ENCODE results near the gene GRB2. TPM values are rescaled to one million over a fixed set of nuclear protein-coding genes. Genes with fewer than 3 reads are reported as not detected.
"Not testable (repeated sequence)": the region's sequence is repeated elsewhere in the genome, so short reads cannot be mapped to it uniquely, and the experiment has no call there.

GRB2 gene
- total and polyA plus RNA-seq, 7 donors = 39.5 to 71.6 (median 65.0) TPM

GRCh38 chr17:75370286-75370915, 35.1 kb downstream of the GRB2 start:
- WGBS, 3 donors = 28 to 41% (median 30%) methylated on average over 8 of the region's 8 CpGs
- Histone ChIP-seq H3K27ac (peak overlapping the region; percentile 68), H3K27me3 (ENCODE audit: insufficient read depth in 3 of 3, low read length in 2 of 3) (no peaks in the 10 kb centered on the region), H3K9me3 (no peaks in the 10 kb centered on the region), H3K4me1 (peaks cover 59% of the 10 kb centered on the region), H3K36me3 (ENCODE audit: insufficient read depth in 1 of 2, low read depth in 1 of 2) (peaks cover 0 to 8% of the 10 kb centered on the region in 2 donors), H3K4me3 (no peak overlapping the region)
- ATAC-seq (peak; percentile 94 to 97 (median 94)), DNase-seq (peak; percentile 41 to 84)
- intact Hi-C loops (cut with DNase I) = loop anchor here in 1 of 2 donors (2.0 kb wide), 1 partner anchor 20 kb away; no protein-coding TSS in a partner anchor
- TF ChIP-seq, protein P1, sequence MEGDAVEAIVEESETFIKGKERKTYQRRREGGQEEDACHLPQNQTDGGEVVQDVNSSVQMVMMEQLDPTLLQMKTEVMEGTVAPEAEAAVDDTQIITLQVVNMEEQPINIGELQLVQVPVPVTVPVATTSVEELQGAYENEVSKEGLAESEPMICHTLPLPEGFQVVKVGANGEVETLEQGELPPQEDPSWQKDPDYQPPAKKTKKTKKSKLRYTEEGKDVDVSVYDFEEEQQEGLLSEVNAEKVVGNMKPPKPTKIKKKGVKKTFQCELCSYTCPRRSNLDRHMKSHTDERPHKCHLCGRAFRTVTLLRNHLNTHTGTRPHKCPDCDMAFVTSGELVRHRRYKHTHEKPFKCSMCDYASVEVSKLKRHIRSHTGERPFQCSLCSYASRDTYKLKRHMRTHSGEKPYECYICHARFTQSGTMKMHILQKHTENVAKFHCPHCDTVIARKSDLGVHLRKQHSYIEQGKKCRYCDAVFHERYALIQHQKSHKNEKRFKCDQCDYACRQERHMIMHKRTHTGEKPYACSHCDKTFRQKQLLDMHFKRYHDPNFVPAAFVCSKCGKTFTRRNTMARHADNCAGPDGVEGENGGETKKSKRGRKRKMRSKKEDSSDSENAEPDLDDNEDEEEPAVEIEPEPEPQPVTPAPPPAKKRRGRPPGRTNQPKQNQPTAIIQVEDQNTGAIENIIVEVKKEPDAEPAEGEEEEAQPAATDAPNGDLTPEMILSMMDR (IDR thresholded peaks at IDR 0.05) = no peak

DNA sequence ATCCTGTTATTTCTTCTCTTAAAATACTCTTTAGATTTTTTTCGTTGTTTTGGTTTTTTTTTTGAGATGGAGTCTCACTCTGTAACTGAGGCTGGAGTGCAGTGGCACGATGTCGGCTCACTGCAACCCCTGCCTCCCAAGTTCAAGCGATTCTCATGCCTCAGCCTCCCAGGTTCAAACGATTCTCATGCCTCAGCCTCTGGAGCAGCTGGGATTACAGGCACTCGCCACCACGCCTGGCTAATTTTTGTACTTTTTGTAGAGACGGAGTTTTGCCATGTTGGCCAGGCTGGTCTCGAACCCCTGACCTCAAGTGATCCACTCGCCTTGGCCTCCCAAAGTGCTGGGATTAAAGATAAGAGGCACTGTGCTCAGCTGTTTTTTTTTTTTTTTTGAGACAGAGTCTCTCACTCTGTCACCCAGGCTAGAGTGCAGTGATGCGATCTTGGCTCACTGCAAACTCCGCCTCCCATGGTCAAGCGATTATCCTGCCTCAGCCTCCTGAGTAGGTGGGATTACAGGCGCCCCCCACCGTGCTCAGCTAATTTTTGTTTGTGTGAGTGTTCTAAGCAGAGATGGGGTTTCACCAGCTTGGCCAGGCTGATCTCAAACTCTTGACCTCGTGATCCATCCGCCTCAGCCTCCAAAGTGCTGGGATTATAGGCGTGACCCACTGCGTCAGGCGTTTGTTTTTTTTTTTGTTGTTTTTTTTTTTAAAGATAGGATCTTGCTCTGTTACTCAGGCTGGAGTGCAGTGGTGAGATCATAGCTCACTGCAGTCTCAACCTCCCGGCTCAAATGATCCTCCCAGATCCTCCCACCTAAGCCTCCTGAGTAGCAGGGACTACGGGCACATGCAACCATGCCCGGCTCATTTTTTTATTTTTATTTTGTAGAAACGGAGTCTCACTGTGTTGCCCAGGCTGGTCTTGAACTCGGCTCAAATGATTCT, 37.4 kb downstream of the GRB2 start:
- H3K36me3 ChIP-seq (ENCODE audit: insufficient read depth in 1 of 2, low read depth in 1 of 2); intact Hi-C loops (cut with DNase I); DNase-seq; H3K27me3 ChIP-seq (ENCODE audit: insufficient read depth in 3 of 3, low read length in 2 of 3); H3K4me3 ChIP-seq; H3K9me3 ChIP-seq; ATAC-seq; H3K27ac ChIP-seq: not testable (repeated sequence)
- 68 to 81% (median 78%) methylated on average over 25 of the region's 25 CpGs for WGBS, 3 donors
- H3K4me1 ChIP-seq = peaks cover 80% of the 10 kb centered on the region

GRCh38 chr17:75367312-75367711, 38.2 kb downstream of the GRB2 start:
- WGBS, 3 donors = 83 to 100% (median 91%) methylated on average over 1 of the region's 1 CpG
- no peak overlapping the region for H3K4me3 ChIP-seq
- DNase-seq (no peak), ATAC-seq (no peak)
- H3K36me3 ChIP-seq (ENCODE audit: insufficient read depth in 1 of 2, low read depth in 1 of 2) = no peaks in the 10 kb centered on the region
- H3K27me3 ChIP-seq (ENCODE audit: insufficient read depth in 3 of 3, low read length in 2 of 3) = no peaks in the 10 kb centered on the region
- TF ChIP-seq, protein P1 (IDR thresholded peaks at IDR 0.05) = no peak
- no peaks in the 10 kb centered on the region for H3K9me3 ChIP-seq
- peaks cover 88% of the 10 kb centered on the region for H3K4me1 ChIP-seq
- intact Hi-C loops (cut with DNase I) = no loop called here
- peak overlapping the region; percentile 3 for H3K27ac ChIP-seq

DNA sequence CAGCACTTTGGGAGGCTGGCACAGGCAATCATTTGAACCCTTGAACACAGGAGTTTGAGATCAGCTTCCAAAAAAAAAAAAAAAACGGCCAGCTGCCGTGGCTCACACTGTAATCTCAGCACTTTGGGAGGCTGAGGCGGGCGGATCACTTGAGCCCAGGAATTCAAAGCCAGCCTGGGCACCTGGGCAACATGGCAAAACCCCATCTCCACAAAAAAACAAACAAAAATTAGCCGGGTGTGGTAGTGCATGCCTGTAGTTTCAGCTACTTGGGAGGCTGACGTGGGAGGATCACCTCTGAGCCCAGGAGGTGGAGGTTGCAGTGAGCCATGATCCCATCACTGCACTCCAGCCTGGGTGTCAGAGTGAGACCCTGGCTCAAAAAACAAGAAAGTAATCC, 39.0 kb downstream of the GRB2 start:
- no peak for DNase-seq
- Histone ChIP-seq H3K36me3 (ENCODE audit: insufficient read depth in 1 of 2, low read depth in 1 of 2) (no peaks in the 10 kb centered on the region), H3K27ac (no peak overlapping the region), H3K9me3 (no peaks in the 10 kb centered on the region), H3K4me3 (peak overlapping the region; percentile 2), H3K27me3 (ENCODE audit: insufficient read depth in 3 of 3, low read length in 2 of 3) (no peaks in the 10 kb centered on the region), H3K4me1 (peaks cover 90% of the 10 kb centered on the region)
- intact Hi-C loops (cut with DNase I) = no loop called here
- TF ChIP-seq, protein P1 (IDR thresholded peaks at IDR 0.05) = no peak
- WGBS, 3 donors = 15 to 27% (median 20%) methylated on average over 6 of the region's 6 CpGs
- no peak for ATAC-seq

- no peaks in the 10 kb centered on the region for H3K27me3 ChIP-seq (ENCODE audit: insufficient read depth in 3 of 3, low read length in 2 of 3)
- no peaks in the 10 kb centered on the region for H3K36me3 ChIP-seq (ENCODE audit: insufficient read depth in 1 of 2, low read depth in 1 of 2)
- H3K4me1 ChIP-seq = peaks cover 90% of the 10 kb centered on the region
- H3K4me3 ChIP-seq = peak overlapping the region; percentile 2
- H3K27ac ChIP-seq = no peak overlapping the region
- TF ChIP-seq, protein P1 (IDR thresholded peaks at IDR 0.05) = no peak
- intact Hi-C loops (cut with DNase I) = no loop called here
- H3K9me3 ChIP-seq = no peaks in the 10 kb centered on the region
- 33 to 41% (median 33%) methylated on average over 6 of the region's 6 CpGs for WGBS, 3 donors
- ATAC-seq (no peak), DNase-seq (no peak)
These were observed 39.6 kb downstream of the GRB2 start for GRCh38 chr17:75365931-75366275.
